HG02642 (cell line): ENCODE data around the gene ATP5PO.
A peak's percentile ranks its signal among the peaks of the same experiment; 100 is the strongest.

Experiments used
- ATAC-seq: cut with Tn5 transposase; IDR thresholded peaks from one replicate; pipeline ENCODE4 v1.9.1; 2021; ENCODE audit warnings: mild to moderate bottlenecking; ENCODE audit not compliant: unreplicated experiment, poor library complexity

ATP5PO gene, protein sequence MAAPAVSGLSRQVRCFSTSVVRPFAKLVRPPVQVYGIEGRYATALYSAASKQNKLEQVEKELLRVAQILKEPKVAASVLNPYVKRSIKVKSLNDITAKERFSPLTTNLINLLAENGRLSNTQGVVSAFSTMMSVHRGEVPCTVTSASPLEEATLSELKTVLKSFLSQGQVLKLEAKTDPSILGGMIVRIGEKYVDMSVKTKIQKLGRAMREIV

DNA sequence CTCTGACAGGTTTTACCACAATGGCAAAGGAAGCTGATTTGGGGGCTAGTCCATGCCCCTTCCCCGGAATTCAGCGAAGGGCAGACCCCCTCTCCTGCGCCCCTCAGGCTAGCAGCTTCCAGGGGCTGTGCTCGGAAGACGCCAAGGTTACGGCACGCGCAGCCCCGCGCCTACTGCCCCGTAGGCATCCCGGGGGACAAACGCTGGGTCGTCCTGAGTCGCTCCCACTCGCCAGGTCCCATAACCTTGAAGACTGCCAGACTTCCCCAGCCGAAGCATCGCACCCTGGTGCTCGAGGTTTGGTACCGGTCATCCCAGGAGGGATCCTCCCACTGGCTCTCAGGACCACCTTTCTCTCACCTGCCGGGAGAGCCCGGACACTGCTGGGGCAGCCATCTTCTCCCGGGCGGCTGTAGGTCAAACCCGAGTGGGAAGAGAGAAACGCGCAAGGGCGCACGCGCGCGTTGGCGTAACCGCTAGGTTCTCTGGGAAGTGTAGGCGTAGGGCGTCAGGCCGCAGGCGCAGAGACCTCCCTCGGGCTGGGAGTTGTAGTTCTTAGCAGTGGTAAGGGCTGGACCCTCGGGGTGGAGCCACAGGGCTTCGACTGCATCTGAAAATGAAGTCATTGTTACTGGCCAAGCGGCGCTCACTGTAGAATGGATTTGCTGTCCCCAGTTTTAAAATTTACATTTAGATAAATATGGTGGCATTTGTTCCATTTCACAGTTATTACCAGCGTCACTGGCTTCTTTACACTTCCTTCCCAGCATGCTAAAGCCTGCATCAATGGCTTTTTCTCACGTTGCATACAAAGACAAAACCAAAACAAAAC lies at the start of gene ATP5PO:
Gene ATP5PO, minus strand, starts transcription at position 437 of the 832 bp plus-strand sequence. Its CDS starts 41 bp downstream, at position 396.
- peak; percentile 99 for ATAC-seq

DNA sequence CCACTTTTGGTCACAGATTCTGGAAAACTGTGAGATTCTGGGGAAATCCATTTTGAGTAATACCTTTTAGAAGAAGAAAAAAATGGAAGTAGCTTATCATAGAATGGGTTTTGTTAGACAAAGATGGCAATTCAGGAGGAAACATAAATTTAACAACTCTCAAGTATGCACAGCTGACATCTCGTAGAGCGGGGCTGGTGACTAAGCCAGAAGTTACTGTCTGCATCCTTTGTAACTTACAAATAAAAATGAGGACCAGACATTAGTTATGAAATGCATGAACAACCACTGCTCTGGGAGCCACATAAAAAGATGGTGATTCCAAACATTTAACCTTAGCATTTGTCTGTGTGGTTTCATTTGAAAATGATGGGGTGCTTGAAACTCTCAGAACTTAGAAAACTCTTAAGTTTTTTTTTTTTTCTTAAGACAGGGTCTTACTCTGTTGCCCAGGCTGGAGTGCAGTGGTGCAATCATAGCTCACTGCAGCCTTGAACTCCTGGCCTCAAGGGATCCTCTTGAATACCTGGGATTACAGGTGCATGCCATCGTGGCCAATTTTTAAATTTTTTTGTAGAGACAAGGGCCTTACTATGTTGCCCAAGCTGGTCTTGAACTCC lies 49.2 kb upstream of the ATP5PO start:
- ATAC-seq, result no peak

DNA sequence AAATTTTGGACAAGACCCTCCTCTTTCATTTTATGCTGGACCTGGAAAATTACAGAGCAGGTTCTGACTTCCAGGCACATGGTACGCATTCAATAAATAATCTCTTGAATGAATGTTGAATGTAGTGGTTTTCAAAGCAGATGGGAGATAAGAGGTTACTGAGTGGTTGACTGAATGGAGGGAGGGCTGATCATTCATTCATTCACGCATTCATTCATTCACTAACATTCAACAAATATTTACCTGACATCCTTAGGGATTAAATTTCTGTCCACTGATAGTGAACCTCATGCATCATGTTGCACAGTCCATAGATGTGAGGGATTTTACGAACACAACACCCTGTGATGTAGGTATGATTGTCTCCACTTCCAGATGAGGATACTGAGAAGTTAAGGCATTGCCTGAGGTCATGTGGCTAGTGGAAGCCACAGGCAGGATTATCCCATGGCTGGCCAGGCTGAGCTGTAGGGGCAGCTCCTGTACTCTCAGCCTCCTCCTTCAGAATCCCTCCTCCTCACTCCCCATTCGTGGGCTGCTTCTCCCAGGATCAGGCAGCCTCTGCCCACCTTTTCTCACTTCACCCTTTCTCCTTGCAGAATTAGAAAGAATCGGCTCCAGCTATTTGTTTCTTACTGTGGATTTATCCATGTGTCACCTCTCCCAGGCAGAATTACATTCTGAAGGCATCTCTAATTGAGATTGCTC lies 48.4 kb upstream of the ATP5PO start:
- ATAC-seq, result no peak

DNA sequence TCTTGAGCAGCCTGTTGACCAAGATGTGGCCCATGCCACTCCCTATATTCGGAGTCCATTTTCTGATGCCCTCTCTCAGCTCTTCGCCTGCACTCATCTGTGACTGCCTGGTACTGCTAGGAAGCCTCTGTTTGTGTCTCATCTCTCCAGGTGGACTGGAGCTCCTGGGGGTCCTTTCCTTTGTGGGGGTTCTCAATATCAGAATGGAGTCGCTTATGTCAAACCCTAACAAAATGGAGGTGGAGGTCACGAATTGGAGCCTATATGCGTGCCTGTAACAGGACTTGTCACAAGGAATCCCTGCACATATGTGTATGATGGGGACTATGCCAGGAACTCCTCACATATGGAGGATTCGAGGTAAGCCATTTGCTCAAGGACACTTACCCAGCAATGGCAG lies 46.7 kb upstream of the ATP5PO start:
- no peak for ATAC-seq

DNA sequence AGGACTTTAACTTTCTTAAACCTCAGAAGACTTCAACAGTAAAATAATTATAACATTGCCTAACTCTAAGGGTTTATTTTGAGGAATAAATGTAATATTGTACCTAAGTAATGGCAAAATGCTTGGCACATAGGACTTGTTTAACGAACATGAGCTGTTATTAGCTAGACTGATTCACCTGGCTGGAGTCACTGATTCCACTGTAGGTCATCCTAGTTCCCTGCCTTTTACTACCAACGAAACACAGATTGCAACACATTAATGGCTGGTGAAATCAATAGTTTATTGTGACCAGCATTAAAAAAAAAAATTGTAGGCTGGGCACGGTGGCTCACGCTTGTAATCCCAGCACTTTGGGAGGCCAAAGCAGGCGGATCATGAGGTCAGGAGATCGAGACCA lies 45.5 kb upstream of the ATP5PO start:
- no peak for ATAC-seq

DNA sequence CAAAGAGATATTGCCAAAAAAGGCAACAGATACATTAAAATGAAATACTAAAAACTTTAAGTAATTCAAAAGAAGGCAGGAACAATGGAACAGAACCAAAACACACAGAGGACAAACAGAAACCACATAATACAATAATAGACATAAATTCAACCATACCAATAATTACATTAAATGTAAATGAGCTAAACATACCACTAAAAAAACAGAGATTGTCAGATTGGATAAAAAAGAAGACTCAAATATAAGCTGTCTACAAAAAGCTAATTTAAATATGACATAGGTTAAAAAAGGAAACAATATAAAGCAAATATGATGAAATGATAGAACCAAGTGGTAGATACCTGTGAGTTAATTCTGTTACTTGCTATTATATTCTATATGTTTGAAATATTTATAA lies 44.1 kb upstream of the ATP5PO start:
- ATAC-seq, result no peak

DNA sequence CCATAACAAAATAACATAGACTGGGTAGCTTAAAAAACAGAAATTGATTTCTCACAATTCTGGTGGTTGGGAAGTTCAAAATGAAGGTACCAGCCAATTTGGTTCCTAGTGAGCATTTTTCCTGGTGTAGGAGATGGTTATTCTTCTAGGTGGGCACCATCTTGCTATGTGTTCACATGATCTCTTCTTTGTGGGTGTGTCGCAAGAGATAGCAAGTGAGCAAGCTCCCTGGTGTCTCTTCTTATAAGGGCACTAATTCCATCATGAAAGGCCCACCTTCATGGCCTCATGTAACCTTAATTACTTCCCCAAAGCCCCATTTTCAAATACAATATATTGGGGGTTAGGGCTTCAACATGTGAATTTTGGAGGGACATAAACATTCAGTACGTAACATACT lies 38.8 kb upstream of the ATP5PO start:
- ATAC-seq, result no peak

DNA sequence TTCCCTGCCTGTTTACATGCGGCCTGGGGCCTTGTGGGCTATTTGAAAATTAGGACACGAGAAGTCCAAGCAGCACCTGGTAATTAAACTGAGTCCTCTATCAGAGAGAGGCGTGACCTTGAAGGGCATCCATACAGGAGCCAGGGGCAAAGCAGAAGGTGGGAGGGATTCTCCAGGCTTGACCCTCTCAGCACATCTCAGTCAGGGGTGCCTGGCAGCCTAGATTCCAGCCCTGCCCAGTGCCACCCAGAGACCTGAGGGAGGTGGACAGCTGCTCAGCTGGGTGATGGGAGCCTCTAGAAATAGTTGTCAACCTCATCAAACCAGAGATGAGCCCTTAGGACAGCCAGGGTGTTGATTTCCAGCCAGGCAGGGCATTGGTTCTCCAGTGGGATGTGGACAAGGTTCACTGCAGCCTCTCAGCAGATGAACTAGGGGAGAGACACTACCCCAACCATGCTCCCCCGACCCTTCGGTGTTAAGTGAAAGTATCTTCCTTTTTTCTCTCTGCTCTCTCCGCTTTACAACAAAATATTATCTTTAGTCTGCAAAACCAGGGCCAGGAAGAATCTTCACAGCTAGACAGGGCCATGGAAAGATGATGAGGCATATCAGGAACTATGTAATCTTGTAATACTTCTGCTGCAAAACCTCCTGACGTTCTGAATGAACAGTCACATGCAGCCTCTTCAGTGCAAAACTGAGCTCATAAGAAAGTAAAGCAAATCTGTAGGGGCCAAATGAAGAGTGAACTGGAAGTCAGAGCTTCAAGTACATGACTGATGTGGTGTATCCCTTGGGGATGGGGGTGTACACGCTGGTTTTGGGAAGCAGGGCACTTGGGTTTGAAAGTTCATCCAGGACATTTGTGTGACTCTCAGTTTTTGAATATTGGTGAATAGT lies 35.9 kb upstream of the ATP5PO start:
- ATAC-seq, result no peak

DNA sequence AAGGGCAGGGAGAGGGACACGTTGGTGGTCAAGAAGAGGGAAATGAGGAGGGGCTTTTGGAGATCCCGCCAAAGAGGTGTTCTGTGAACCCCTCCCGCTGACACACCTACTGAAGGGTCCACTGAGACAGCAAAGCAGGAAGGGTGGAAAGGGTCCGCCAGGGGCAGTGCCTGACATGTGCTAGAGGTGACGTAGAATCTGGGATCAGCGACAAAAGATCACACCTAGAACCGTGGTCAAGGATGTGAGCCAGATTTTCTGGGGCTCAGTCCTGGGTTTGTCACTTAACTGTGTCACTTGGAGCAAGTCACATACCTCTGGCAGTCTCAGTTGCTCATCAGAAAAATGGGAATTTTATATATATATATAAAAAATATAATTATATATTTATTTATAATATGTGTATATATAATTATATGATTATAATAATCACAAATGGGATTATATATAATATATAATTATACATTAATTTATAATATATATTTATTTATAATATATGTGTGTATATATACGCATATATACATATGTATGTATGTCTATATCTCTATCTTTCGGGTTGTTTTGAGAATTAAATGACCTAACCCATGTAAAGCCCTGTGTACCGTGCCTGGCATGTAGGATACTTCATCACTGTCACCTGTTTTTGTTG lies 35.0 kb upstream of the ATP5PO start:
- ATAC-seq, result no peak

DNA sequence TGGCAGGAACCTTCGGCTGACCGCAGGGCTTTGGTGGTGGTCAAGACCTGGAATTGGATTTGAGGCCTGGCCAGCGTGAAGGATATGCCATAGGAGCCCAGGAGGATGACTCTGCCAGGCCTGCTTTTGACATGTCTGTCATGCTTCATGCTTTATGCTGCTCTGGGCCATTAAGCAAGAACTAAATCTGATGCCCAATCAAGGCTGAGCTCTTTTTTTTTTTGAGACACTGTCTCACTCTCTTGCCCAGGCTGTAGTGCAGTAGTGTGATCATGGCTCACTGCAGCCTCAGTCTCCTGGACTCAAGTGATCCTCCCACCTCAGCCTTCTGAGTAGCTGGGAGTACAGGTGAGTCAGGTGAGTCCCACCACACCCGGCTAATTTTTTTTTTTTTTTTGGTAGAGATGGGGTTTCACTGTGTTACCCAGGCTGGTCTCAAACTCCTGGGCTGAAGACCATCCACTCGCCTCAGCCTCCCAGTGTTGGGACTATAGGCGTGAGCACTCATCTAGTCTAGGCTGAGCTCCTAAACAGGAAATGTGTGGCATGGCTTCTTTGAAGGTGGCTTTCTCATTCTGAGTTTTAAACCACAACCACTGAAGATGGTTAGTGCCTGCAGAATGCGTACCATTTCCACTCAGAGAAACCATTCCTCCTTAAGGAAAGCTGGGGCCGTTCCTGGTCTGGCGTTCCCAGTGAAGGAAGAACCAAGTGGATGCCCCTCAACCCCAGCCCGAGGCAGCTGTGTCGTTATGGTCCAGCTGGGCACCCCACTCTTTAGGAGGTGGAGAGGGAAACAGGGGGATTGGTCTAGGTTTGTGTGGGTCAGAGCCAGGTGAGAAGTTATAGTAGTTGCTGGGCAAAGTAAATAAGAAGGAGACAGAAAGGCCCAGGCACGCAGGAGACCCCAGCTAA lies 34.2 kb upstream of the ATP5PO start:
- ATAC-seq, result no peak

DNA sequence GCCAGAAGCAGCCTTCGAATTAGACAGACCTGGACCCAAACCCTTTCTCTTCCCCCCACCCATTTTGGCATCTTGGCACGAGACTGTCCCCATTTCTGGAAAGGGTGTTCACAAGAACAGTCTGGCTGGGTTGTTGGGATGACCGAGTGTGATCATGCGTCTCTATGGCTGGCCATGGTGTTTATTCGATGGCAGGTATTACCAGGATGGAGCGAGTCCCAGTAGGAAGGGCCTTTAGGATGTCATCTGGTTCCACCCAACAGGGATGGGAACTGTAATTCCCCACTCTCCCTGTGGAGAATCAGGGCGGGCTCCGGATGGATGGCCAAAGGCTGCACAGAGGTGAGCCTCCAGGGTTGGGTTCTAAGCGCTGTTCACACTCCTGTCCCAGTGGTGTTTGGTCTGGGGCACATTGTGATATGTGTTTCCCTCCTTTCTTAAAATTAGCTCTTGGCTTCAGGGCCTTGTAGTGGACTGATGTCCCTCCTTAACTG lies 33.4 kb upstream of the ATP5PO start:
- ATAC-seq, result no peak

DNA sequence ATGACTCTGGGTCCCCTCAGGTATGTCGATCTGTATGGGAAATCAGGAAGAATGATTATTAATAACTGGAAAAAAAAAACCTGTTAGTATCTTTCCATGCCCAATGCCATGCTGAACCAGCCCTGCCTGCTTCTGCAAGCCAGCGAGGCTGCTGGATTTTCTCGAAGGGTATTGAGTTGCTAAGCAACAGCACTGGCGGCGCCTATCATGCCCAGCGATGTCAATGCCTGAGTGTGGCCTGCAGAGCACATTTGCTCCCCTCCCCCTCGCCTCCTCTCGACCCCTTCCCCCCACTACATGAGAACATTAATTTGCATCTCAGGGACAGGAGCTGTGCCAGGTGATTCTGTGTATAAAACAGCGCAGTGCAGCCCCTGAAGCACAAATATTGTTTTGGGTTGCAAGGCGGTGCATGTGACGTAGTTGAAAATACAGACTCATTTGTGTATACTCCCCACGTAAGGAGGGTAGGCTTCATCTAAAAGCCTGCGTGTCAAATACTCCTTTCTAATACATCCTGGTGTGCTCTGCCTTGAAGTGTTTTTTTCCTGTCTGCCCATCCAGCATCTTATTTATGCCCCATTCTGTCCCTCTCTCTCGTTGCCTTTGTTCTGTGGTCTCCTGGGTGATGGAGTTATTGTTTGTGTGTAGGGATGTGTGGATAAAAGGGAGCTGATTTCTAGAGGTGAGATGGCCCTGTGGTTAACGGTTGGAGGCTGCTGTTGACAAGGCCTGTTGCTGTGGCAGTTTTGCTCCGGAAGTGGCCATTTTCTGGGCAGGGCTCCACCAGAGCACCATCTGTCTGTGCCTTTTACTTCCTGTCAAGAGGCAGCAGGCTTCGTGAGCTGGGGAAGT lies 32.7 kb upstream of the ATP5PO start:
- peak; percentile 64 for ATAC-seq

DNA sequence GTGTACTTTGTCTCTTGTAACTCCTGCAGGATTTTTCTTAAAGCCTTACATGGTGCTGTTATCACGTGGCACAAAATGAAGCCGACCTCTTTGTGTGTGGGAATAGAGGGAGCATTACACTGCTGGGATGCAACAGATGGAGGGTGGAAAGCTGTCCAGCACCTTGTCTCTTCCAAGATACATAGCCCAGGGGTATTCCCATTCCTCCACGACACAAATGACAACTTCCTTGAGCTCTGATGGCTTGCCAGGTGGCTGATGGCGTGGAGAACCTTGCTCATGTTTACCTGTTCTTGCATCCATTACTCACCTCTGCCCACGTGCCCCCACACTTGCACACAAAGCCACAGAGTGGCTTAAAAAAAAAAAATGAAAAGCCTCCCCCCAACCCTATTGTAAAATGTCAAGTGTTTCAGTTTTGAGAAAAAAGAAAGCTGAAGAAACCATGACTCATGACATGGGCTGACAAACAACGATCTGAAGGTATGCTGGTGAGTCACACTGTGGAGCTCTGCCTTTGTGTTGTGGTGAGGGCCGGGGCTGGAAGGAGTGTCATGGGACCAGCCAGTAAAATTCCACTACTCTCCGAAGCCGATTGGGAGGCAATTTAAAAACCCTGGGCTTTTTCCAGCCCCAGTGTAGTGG lies 32.0 kb upstream of the ATP5PO start:
- ATAC-seq, result peak; percentile 56

DNA sequence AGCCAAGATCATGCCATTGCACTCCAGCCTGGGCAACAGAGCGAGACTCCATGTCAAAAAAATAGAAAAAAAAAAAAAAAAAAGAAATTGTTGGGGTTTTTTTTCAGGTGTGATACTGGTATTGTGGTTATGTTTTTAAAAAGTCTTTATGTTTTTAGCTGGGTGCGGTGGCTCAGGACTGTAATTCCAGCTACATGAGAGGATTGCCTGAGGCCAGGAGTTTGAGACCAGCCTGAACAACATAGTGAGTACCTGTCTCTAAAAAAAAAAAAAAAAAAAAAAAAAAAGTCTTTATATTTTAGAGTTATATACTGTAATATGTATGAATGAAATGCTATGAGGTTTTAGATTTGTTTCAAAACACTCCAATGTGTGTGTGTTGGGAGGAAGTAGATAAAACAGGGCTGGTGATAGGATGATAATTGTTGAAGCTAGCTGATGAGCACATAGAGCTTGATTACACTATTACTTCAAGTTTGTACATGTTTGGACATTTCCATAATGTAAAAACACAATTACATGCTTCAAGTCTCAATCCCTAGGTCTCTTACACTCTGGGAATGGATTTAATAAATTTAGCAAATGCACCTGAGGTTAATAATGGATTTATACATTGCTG lies 30.2 kb upstream of the ATP5PO start:
- ATAC-seq, result no peak

DNA sequence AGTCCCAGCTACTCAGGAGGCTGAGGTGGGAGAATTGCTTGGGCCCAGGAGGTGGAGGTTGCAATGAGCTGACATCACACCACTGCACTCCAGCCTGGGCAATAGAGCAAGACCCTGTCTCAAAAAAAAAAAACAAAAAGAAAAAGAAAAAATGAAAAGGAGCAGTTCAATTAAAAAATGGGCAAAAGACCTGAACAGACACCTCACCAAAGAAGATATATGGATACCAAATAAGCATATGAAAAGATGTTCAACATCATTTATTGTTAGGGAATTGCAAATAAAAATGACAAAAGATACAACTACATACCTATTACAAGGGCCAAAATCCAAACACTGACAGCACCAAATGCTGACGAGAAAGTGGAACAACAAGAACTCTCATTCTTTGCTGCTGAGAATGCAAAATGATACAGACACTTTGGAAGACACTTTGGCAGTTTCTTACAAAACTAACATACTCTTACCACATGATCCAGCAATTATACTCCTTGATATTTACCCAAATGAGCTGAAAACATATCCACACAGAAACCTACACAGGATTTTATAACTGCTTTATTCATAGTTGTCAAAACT lies 28.7 kb upstream of the ATP5PO start:
- ATAC-seq, result no peak

DNA sequence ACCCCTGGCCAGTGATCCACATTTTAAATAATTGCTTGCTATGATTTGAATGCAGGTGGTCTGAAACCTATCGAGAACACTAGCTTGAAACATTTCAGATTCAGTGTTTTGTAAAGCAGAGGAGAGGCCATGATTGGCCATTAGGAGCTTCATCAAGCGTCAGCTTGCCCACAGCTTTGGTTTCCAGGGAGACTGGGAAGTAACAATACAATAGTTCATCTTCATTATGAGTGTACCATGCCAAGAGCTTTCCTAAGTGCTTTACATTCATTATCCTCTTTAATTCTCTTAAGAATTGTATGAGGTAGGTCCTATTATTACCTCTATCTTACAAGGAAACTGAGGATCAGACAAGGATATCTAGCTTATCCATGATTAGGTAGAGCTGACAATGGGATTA lies 27.7 kb upstream of the ATP5PO start:
- ATAC-seq, result no peak
